Left cardiac atrium (tissue), 2 donors: ENCODE results near the gene KRT38. TPM values are rescaled to one million over a fixed set of nuclear protein-coding genes. Genes with fewer than 3 reads are reported as not detected.

ENCODE experiments used
- total RNA-seq, 2 donors: library from RNA; stranded (reverse); fragmentation: NEBNext Ultra II Directional; extraction: Animal tissue kit (Norgen Biotek cat#: 25700); gene quantifications; one replicate each; pipeline ENCODE4 v1.2.1, GENCODE V29; 2021
- donor health status: DM: no; HTN: yes; CAD: no; lungs with severe emphysema.
- donor health status: DM: yes; HTN: yes; CAD: no.

KRT38 gene
- total RNA-seq, 2 donors from 2014 or later, result not detected

Other genes with a start within 250 kb of the KRT38 start
- gene KRTAP9-2, start 214.3 kb downstream of the KRT38 start, total RNA-seq, result not detected
- not detected for gene KRTAP9-3, start 208.5 kb downstream of the KRT38 start, total RNA-seq
- not detected for gene KRTAP9-8, start 203.0 kb downstream of the KRT38 start, total RNA-seq
- gene KRTAP9-4, start 191.3 kb downstream of the KRT38 start, total RNA-seq, result not detected
- not detected for gene KRTAP9-9, start 185.6 kb downstream of the KRT38 start, total RNA-seq
- gene KRTAP9-6, start 175.6 kb downstream of the KRT38 start, total RNA-seq, result not detected
- not detected for gene KRTAP9-7, start 165.3 kb downstream of the KRT38 start, total RNA-seq
- not detected for gene KRTAP29-1, start 138.1 kb downstream of the KRT38 start, total RNA-seq
- gene KRTAP16-1, start 131.7 kb downstream of the KRT38 start, total RNA-seq, result not detected
- gene KRTAP17-1, start 125.3 kb downstream of the KRT38 start, total RNA-seq, result not detected
- gene KRT33A, start 90.2 kb downstream of the KRT38 start, total RNA-seq, result not detected
- gene KRT33B, start 71.2 kb downstream of the KRT38 start, total RNA-seq, result not detected
- gene KRT34, start 58.7 kb downstream of the KRT38 start, total RNA-seq, result not detected
- gene KRT31, start 43.4 kb downstream of the KRT38 start, total RNA-seq, result not detected
- not detected for gene KRT37, start 16.4 kb downstream of the KRT38 start, total RNA-seq
- gene KRT32, start 26.4 kb upstream of the KRT38 start, total RNA-seq, result not detected
- gene KRT35, start 40.2 kb upstream of the KRT38 start, total RNA-seq, result not detected
- not detected for gene KRT36, start 48.9 kb upstream of the KRT38 start, total RNA-seq
- not detected for gene KRT13, start 64.6 kb upstream of the KRT38 start, total RNA-seq
- gene KRT15, start 77.9 kb upstream of the KRT38 start, total RNA-seq, result under 1 TPM; 0.24 to 0.37 TPM
- 10 to 100 TPM; 13.7 to 21.0 TPM for gene KRT19, start 87.3 kb upstream of the KRT38 start, total RNA-seq
- not detected for gene KRT9, start 131.1 kb upstream of the KRT38 start, total RNA-seq
- gene KRT14, start 145.9 kb upstream of the KRT38 start, total RNA-seq, result under 1 TPM; 0.41 to 0.58 TPM
- 1 to 10 TPM in 1 of 2 donors, under 1 TPM in 1; 0.44 to 1.1 TPM for gene KRT16, start 171.8 kb upstream of the KRT38 start, total RNA-seq
- not detected for gene KRT17, start 183.6 kb upstream of the KRT38 start, total RNA-seq
- 1,000 to 10,000 TPM in 1 of 2 donors, 100 to 1,000 TPM in 1; 883 to 1,102 TPM for gene EIF1, start 247.9 kb upstream of the KRT38 start, total RNA-seq